H9 (cell line): ENCODE results near the gene STX1A. TPM values are rescaled to one million over a fixed set of nuclear protein-coding genes. Genes with fewer than 3 reads are reported as not detected.
A peak's percentile ranks its signal among the peaks of the same experiment; 100 is the strongest.

Source experiments
- DNase-seq: peaks from one replicate; pipeline ENCODE4 v3.0.0-alpha.2; 2017
- H2AFZ ChIP-seq: one replicate; pipeline ENCODE4 v1.6.1; 2013; ENCODE audit warnings: mild to moderate bottlenecking, low read length, control low read depth, moderate library complexity
- H2AK5ac ChIP-seq: 2 replicates; pipeline ENCODE4 v1.6.1; 2013; ENCODE audit warnings: low read length, control low read depth, mixed read lengths; ENCODE audit not compliant: insufficient read length
- H2BK120ac ChIP-seq: one replicate; pipeline ENCODE4 v1.6.1; 2013; ENCODE audit warnings: low read depth, mild to moderate bottlenecking, low read length, control low read depth, inconsistent platforms; ENCODE audit not compliant: poor library complexity, severe bottlenecking
- H2BK12ac ChIP-seq: 2 replicates; pipeline ENCODE4 v1.6.1; 2013; ENCODE audit warnings: low read length, control low read depth, mixed read lengths, low read depth; ENCODE audit not compliant: insufficient read length
- H2BK15ac ChIP-seq: 2 replicates; pipeline ENCODE4 v1.6.1; 2013; ENCODE audit warnings: low read depth, low read length, control low read depth
- H2BK20ac ChIP-seq: one replicate; pipeline ENCODE4 v1.6.1; 2013; ENCODE audit warnings: low read depth, mild to moderate bottlenecking, low read length, control low read depth, inconsistent platforms; ENCODE audit not compliant: poor library complexity, severe bottlenecking
- H2BK5ac ChIP-seq: 2 replicates; pipeline ENCODE4 v1.6.1; 2013; ENCODE audit warnings: low read length, control low read depth, mixed read lengths; ENCODE audit not compliant: insufficient read length
- H3K14ac ChIP-seq: 2 replicates; pipeline ENCODE4 v1.6.1; 2013; ENCODE audit warnings: low read length, control low read depth; ENCODE audit not compliant: insufficient read depth
- H3K18ac ChIP-seq: 2 replicates; pipeline ENCODE4 v1.6.1; 2013; ENCODE audit warnings: low read depth, mild to moderate bottlenecking, mixed read lengths, low read length, control low read depth; ENCODE audit not compliant: insufficient read length
- H3K23ac ChIP-seq: 2 replicates; pipeline ENCODE4 v1.6.1; 2013; ENCODE audit warnings: low read length, control low read depth, mixed read lengths, low read depth; ENCODE audit not compliant: insufficient read length
- H3K23me2 ChIP-seq: 2 replicates; pipeline ENCODE4 v1.6.1; 2013; ENCODE audit warnings: low read depth, mild to moderate bottlenecking, mixed read lengths, low read length, control low read depth; ENCODE audit not compliant: insufficient read length, poor library complexity, severe bottlenecking
- H3K27ac ChIP-seq: 2 replicates; pipeline ENCODE4 v1.5.1; 2013; ENCODE audit warnings: low read length, control low read depth, mixed read lengths, low read depth; ENCODE audit not compliant: insufficient read length
- H3K27me3 ChIP-seq: 2 replicates; pipeline ENCODE4 v1.6.1; 2013; ENCODE audit warnings: low read length, control low read depth, inconsistent platforms; ENCODE audit not compliant: insufficient read depth
- H3K4ac ChIP-seq: 2 replicates; pipeline ENCODE4 v1.6.1; 2013; ENCODE audit warnings: low read depth, mild to moderate bottlenecking, control low read depth, inconsistent platforms, low read length, moderate library complexity
- H3K4me1 ChIP-seq: 2 replicates; pipeline ENCODE4 v1.6.1; 2013; ENCODE audit warnings: low read length, control low read depth, inconsistent platforms; ENCODE audit not compliant: insufficient read depth
- H3K4me2 ChIP-seq: 2 replicates; pipeline ENCODE4 v1.6.1; 2013; ENCODE audit warnings: low read length, control low read depth, mixed read lengths; ENCODE audit not compliant: insufficient read length, insufficient read depth
- H3K56ac ChIP-seq: 2 replicates; pipeline ENCODE4 v1.6.1; 2013; ENCODE audit warnings: low read depth, mild to moderate bottlenecking, mixed read lengths, low read length, control low read depth; ENCODE audit not compliant: insufficient read length
- H3K79me1 ChIP-seq: 2 replicates; pipeline ENCODE4 v1.6.1; 2013; ENCODE audit warnings: low read depth, mild to moderate bottlenecking, moderate library complexity, low read length, control low read depth, inconsistent platforms; ENCODE audit not compliant: insufficient read depth, poor library complexity, severe bottlenecking
- H3K79me2 ChIP-seq: 2 replicates; pipeline ENCODE4 v1.6.1; 2013; ENCODE audit warnings: low read length, control low read depth, inconsistent platforms; ENCODE audit not compliant: insufficient read depth
- H3K9ac ChIP-seq: 2 replicates; pipeline ENCODE4 v1.6.1; 2013; ENCODE audit warnings: low read length, control low read depth, mixed read lengths; ENCODE audit not compliant: insufficient read length; ENCODE audit errors: extremely low read depth
- H3K9me3 ChIP-seq: one replicate; pipeline ENCODE4 v1.6.1; 2013; ENCODE audit warnings: low read depth, low read length, inconsistent platforms; ENCODE audit not compliant: control insufficient read depth
- H3T11ph ChIP-seq: one replicate; pipeline ENCODE4 v1.6.1; 2013; ENCODE audit warnings: mild to moderate bottlenecking, low read length, control low read depth, inconsistent platforms
- H4K20me1 ChIP-seq: one replicate; pipeline ENCODE4 v1.6.1; 2013; ENCODE audit not compliant: control insufficient read depth, insufficient read length, insufficient read depth
- H4K5ac ChIP-seq: 2 replicates; pipeline ENCODE4 v1.6.1; 2013; ENCODE audit warnings: low read depth, mild to moderate bottlenecking, mixed read lengths, low read length, control low read depth; ENCODE audit not compliant: insufficient read length
- H4K8ac ChIP-seq: replicated peaks from 2 replicates; pipeline ENCODE4 v1.6.1; 2013; ENCODE audit warnings: low read length, control low read depth, mixed read lengths, low read depth; ENCODE audit not compliant: insufficient read length
- H4K91ac ChIP-seq: 2 replicates; pipeline ENCODE4 v1.6.1; 2013; ENCODE audit warnings: low read depth, mild to moderate bottlenecking, moderate library complexity, mixed read lengths, low read length, control low read depth; ENCODE audit not compliant: insufficient read length
- H3K27ac Mint-ChIP-seq, 3 experiments: 2 replicates in 2 of 3; 3 replicates in 1 of 3; pipeline ENCODE4 v1.8.0; 2020 to 2021; ENCODE audit warnings: mixed read lengths in 3 of 3, mild to moderate bottlenecking in 1 of 3, moderate library complexity in 1 of 3
- H3K27me3 Mint-ChIP-seq: 2 replicates; pipeline ENCODE4 v1.8.0; 2021; ENCODE audit warnings: low read depth, mild to moderate bottlenecking, moderate library complexity, mixed read lengths
- H3K36me3 Mint-ChIP-seq, 3 experiments: 2 replicates in 2 of 3; 3 replicates in 1 of 3; pipeline ENCODE4 v1.8.0; 2020 to 2021; ENCODE audit warnings: low read depth in 3 of 3, mixed read lengths in 3 of 3; ENCODE audit not compliant: insufficient read depth in 1 of 3
- H3K4me1 Mint-ChIP-seq, 2 experiments: 2 replicates each; pipeline ENCODE4 v1.8.0; 2020; ENCODE audit warnings: mixed read lengths in 2 of 2
- H3K4me3 Mint-ChIP-seq, 2 experiments: 2 replicates in 1 of 2; 3 replicates in 1 of 2; pipeline ENCODE4 v1.8.0; 2020 to 2021; ENCODE audit warnings: mild to moderate bottlenecking in 2 of 2, mixed read lengths in 2 of 2, moderate library complexity in 1 of 2
- H3K9me3 Mint-ChIP-seq, 2 experiments: 2 replicates in 1 of 2; 3 replicates in 1 of 2; pipeline ENCODE4 v1.8.0; 2020; ENCODE audit warnings: mild to moderate bottlenecking in 2 of 2, mixed read lengths in 2 of 2, moderate library complexity in 1 of 2
- WGBS: extraction: QIAGEN DNeasy Blood & Tissue Kit; methylation state at CpG from one replicate; pipeline ENCODE4 v1.1.7; 2013; ENCODE audit warnings: missing lambda C conversion rate, low lambda C conversion rate, mixed read lengths; ENCODE audit not compliant: insufficient read length; ENCODE audit errors: extremely low coverage; 5-methylcytosine and 5-hydroxymethylcytosine counted together
- total RNA-seq: library from RNA; stranded (reverse); gene quantifications from 2 replicates; pipeline ENCODE4 v1.2.1, GENCODE V29; 2021
- TF ChIP-seq, protein P1 (sequence below): fragments of 200-600 bp; sonication (generic); conservative IDR thresholded peaks from 3 replicates; pipeline ENCODE4 v1.8.0; 2021; ENCODE audit warnings: antibody characterized with exemption, mild to moderate bottlenecking

STX1A gene
- total RNA-seq, 1 experiment from 2014 or later, result 10.1 TPM

DNA sequence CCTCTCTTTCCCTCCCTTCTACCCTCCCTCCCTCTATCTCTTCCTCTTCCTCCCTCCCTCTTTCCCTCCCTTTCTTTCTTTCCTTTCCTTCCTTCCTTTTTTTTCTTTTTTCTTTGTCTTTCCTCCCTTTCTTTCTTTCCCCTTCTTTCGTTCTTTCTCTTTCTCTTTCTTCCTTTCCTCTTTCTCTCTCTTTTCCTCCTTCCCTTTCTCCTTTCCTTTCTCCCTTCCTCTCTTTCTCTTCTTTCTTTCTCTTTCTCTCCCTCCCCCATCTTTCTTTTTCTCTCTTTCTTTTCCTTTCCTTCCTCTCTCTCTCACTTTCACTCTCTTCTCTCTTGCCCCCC is 43.2 kb upstream of the STX1A start:
- Histone ChIP-seq H3K27me3 (no peaks in the 10 kb centered on the region), H3K27ac (no peak overlapping the region), H2BK120ac (no peak overlapping the region), H3K9ac (no peak overlapping the region), H3K9me3 (no peaks in the 10 kb centered on the region), H2BK5ac (no peak overlapping the region), H2AK5ac (no peak overlapping the region), H4K8ac (no peak overlapping the region), H4K20me1 (no peaks in the 10 kb centered on the region), H2AFZ (no peak overlapping the region), H2BK15ac (no peak overlapping the region), H3K4me2 (no peak overlapping the region), H3K56ac (no peak overlapping the region), H3K14ac (no peak overlapping the region), H3K4ac (no peak overlapping the region), H3K23me2 (no peaks in the 10 kb centered on the region), H3K18ac (no peak overlapping the region), H3K23ac (no peak overlapping the region), H3K79me2 (no peaks in the 10 kb centered on the region), H3K4me1 (peaks cover 4% of the 10 kb centered on the region; the same call in 1 of the 2 replicates), H2BK12ac (no peak overlapping the region), H3T11ph (no peak overlapping the region), H2BK20ac (no peak overlapping the region), H4K5ac (no peak overlapping the region), H4K91ac (no peak overlapping the region), H3K79me1 (no peaks in the 10 kb centered on the region)
- no CpG with 5 or more reads among the region's 1 CpG for WGBS
- Mint-ChIP-seq H3K27me3 (peaks cover 6% of the 10 kb centered on the region), H3K36me3 (peaks cover 0 to 3% (median under 1%) of the 10 kb centered on the region in 3 experiments; a peak in 2 of 7 replicates), H3K9me3 (no peaks in the 10 kb centered on the region), H3K27ac (peak overlapping the region in 1 of 3 experiments; percentile 34; a peak in 1 of 7 replicates), H3K4me3 (peak overlapping the region in 1 of 2 experiments; percentile 23; a peak in 1 of 5 replicates), H3K4me1 (peaks cover 12 to 25% of the 10 kb centered on the region in 2 experiments)
- DNase-seq, result no peak
- TF ChIP-seq, protein P1, sequence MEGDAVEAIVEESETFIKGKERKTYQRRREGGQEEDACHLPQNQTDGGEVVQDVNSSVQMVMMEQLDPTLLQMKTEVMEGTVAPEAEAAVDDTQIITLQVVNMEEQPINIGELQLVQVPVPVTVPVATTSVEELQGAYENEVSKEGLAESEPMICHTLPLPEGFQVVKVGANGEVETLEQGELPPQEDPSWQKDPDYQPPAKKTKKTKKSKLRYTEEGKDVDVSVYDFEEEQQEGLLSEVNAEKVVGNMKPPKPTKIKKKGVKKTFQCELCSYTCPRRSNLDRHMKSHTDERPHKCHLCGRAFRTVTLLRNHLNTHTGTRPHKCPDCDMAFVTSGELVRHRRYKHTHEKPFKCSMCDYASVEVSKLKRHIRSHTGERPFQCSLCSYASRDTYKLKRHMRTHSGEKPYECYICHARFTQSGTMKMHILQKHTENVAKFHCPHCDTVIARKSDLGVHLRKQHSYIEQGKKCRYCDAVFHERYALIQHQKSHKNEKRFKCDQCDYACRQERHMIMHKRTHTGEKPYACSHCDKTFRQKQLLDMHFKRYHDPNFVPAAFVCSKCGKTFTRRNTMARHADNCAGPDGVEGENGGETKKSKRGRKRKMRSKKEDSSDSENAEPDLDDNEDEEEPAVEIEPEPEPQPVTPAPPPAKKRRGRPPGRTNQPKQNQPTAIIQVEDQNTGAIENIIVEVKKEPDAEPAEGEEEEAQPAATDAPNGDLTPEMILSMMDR, result no peak
